ENCODE data around the gene TSPAN18.

DNA sequence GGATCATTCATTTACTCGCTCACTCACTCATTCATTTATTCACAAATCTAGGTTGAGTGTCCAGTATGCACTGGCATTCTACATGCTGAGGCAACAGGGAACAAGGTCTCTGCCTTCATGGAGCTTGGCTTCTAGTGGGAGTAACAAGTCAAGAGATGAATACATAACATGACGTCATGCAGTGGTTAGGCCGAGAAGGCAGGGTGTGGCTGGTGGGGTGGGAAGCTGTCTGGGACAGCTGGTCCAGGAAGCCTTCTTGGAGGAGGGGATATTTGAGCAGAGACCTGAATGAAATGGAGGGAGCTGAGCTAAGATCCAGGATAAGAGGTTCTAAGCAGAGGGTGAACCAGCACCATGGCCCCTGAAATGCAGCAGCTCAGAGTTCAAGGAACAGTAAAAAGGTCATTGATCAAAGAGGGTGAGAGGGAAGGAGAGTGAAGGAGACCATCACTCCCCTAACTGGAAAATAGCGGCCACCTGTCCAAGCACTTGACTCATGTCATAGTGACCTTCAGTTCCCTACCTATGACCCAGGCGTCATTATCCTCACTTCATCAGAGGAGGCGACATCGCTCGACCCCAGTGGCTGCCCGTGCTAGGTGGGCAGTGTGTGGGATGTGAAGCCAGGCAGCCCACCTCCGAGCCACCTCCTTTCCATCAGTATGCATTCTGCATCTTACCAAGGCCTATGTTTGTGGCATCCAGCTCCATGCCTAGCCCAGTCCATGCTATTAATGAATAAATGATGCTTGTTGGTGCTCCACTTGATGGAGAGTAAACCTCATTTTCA is 105.0 kb downstream of the TSPAN18 start:
- TF ChIP-seq POLR2AphosphoS5 (IDR thresholded peaks at IDR 0.05; ENCODE audit: low read depth, low read length) (no peak), POLR2A (IDR thresholded peaks at IDR 0.05; ENCODE audit: low read depth, low read length) (no peak), TAF1 (IDR thresholded peaks at IDR 0.05; ENCODE audit: borderline replicate concordance, low read depth, low read length) (no peak)
